Gastroesophageal sphincter (tissue), 4 donors: ENCODE results near the gene ZNF318. TPM values are rescaled to one million over a fixed set of nuclear protein-coding genes. Genes with fewer than 3 reads are reported as not detected.

ENCODE experiments used
- ATAC-seq: fragments of 150-250 bp; one replicate; pipeline ENCODE4 v1.9.1; 2016; ENCODE audit warnings: mild to moderate bottlenecking, moderate library complexity
- H3K27ac ChIP-seq, 4 donors: fragments of 200-600 bp; sonication (generic) in 3 of 4; 1 replicate in 3 of 4; 2 replicates in 1 of 4; pipeline ENCODE4 v1.5.1; 2016 to 2019
- H3K27me3 ChIP-seq: fragments of 200-600 bp; sonication (generic); one replicate; pipeline ENCODE4 v1.5.1; 2019
- H3K36me3 ChIP-seq, 2 donors: fragments of 200-600 bp; sonication (generic); one replicate each; pipeline ENCODE4 v1.5.1; 2019; ENCODE audit warnings: control low read depth in 1 of 2
- H3K4me1 ChIP-seq, 3 donors: fragments of 200-600 bp; sonication (generic); 1 replicate in 2 of 3; 2 replicates in 1 of 3; pipeline ENCODE4 v1.5.1; 2016 to 2019; ENCODE audit warnings: control low read depth in 2 of 3
- H3K4me3 ChIP-seq, 2 donors: fragments of 200-600 bp; sonication (generic); one replicate each; pipeline ENCODE4 v1.5.1; 2019; ENCODE audit warnings: mild to moderate bottlenecking in 1 of 2, moderate library complexity in 1 of 2
- H3K9me3 ChIP-seq, 3 donors: fragments of 200-600 bp; sonication (generic); one replicate each; pipeline ENCODE4 v1.5.1; 2017 to 2019; ENCODE audit warnings: control low read depth in 2 of 3
- CTCF ChIP-seq, 4 experiments: fragments of 200-600 bp in 2 of 4; fragments of 450-650 bp in 2 of 4; sonication (generic) in 1 of 4; IDR thresholded peaks; one replicate each; pipeline ENCODE4 v1.5.1; 2017 to 2019; ENCODE audit warnings: antibody characterized with exemption in 4 of 4, mild to moderate bottlenecking in 2 of 4, moderate library complexity in 2 of 4
- EP300 ChIP-seq: sonication (generic); formaldehyde crosslinking; IDR thresholded peaks from one replicate; pipeline ENCODE4 v1.6.1; 2017; ENCODE audit warnings: antibody characterized with exemption, mild to moderate bottlenecking
- POLR2A ChIP-seq, 2 donors: fragments of 450-650 bp; IDR thresholded peaks; one replicate each; pipeline ENCODE4 v1.6.1; 2017; ENCODE audit warnings: antibody characterized with exemption in 2 of 2, mild to moderate bottlenecking in 2 of 2, moderate library complexity in 1 of 2
- POLR2AphosphoS5 ChIP-seq: sonication (generic); formaldehyde crosslinking; IDR thresholded peaks from one replicate; pipeline ENCODE4 v1.6.1; 2017; ENCODE audit warnings: antibody characterized with exemption
- WGBS, 2 donors: methylation state at CpG; one replicate each; pipeline ENCODE4 v1.1.5; 2018; ENCODE audit warnings: low coverage in 1 of 2; 5-methylcytosine and 5-hydroxymethylcytosine counted together
- total RNA-seq, 4 donors: library from RNA; depleted of rRNA; stranded (reverse); fragments of >200 nt; gene quantifications; one replicate each; pipeline ENCODE4 v1.1.0, GENCODE V29; 2016

The ZNF318 gene
- total RNA-seq, 4 donors from 2014 or later: 11.7 to 22.1 (median 18.4) TPM

- Histone ChIP-seq H3K36me3 (no peaks in the 10 kb centered on the region), H3K4me1 (no peaks in the 10 kb centered on the region), H3K4me3 (no peak overlapping the region), H3K9me3 (no peaks in the 10 kb centered on the region), H3K27me3 (peaks cover 3% of the 10 kb centered on the region), H3K27ac (no peak overlapping the region)
- ATAC-seq: no peak
- TF ChIP-seq POLR2AphosphoS5 (no peak), EP300 (no peak)
- WGBS, 2 donors: 91 to 94% methylated on average over 2 of the region's 2 CpGs
Observed at GRCh38 chr6:43291708-43292107, 77.7 kb downstream of the ZNF318 start.

- Histone ChIP-seq H3K4me1 (no peaks in the 10 kb centered on the region), H3K27me3 (peaks cover 11% of the 10 kb centered on the region), H3K27ac (no peak overlapping the region), H3K36me3 (no peaks in the 10 kb centered on the region), H3K4me3 (no peak overlapping the region), H3K9me3 (no peaks in the 10 kb centered on the region)
- TF ChIP-seq POLR2A (IDR thresholded peaks at IDR 0.05) (no peak), POLR2AphosphoS5 (no peak), EP300 (no peak), CTCF (IDR thresholded peaks at IDR 0.05) (no peak)
- 56 to 100% methylated on average over 1 to 5 of the region's 6 CpGs for WGBS, 2 donors
- ATAC-seq: no peak
Observed at GRCh38 chr6:43290905-43291355, 78.5 kb downstream of the ZNF318 start.

GRCh38 chr6:43290339-43290904 lies 79.0 kb downstream of the ZNF318 start:
- Histone ChIP-seq H3K4me1 (peaks cover 0 to under 1% (median 0%) of the 10 kb centered on the region in 3 donors), H3K27ac (no peak overlapping the region), H3K9me3 (no peaks in the 10 kb centered on the region), H3K27me3 (peaks cover 16% of the 10 kb centered on the region), H3K4me3 (no peak overlapping the region), H3K36me3 (no peaks in the 10 kb centered on the region)
- no peak for ATAC-seq
- TF ChIP-seq POLR2AphosphoS5 (no peak), POLR2A (IDR thresholded peaks at IDR 0.05) (no peak), EP300 (no peak), CTCF (IDR thresholded peaks at IDR 0.05) (no peak)
- WGBS, 2 donors: 50 to 79% methylated on average over 3 of the region's 3 CpGs

- no peak overlapping the region for H3K27ac ChIP-seq
- peaks cover 0 to 8% (median 0%) of the 10 kb centered on the region in 3 donors for H3K4me1 ChIP-seq
- WGBS, 2 donors: 94 to 100% methylated on average over 1 to 2 of the region's 7 CpGs
- no peaks in the 10 kb centered on the region for H3K9me3 ChIP-seq
- no peak overlapping the region for H3K4me3 ChIP-seq
- H3K36me3 ChIP-seq: no peaks in the 10 kb centered on the region
- no peak for ATAC-seq
- TF ChIP-seq POLR2A (IDR thresholded peaks at IDR 0.05) (no peak), CTCF (IDR thresholded peaks at IDR 0.05) (no peak), POLR2AphosphoS5 (no peak), EP300 (no peak)
- peaks cover 41% of the 10 kb centered on the region for H3K27me3 ChIP-seq
Observed at GRCh38 chr6:43287717-43288679, 81.4 kb downstream of the ZNF318 start.

GRCh38 chr6:43286980-43287716 lies 82.3 kb downstream of the ZNF318 start:
- peaks cover 46% of the 10 kb centered on the region for H3K27me3 ChIP-seq
- TF ChIP-seq EP300 (no peak), POLR2AphosphoS5 (no peak), CTCF (IDR thresholded peaks at IDR 0.05) (peak in 1 of 4 experiments; percentile 51)
- no peaks in the 10 kb centered on the region for H3K9me3 ChIP-seq
- ATAC-seq: peak; percentile 27
- H3K27ac ChIP-seq: no peak overlapping the region
- no peak overlapping the region for H3K4me3 ChIP-seq
- WGBS, 2 donors: 60% methylated on average over 1 of the region's 10 CpGs; no CpG with 5 or more reads in 1 of the 2 donors
- H3K4me1 ChIP-seq: peaks cover 0 to 8% (median 0%) of the 10 kb centered on the region in 3 donors
- H3K36me3 ChIP-seq: no peaks in the 10 kb centered on the region
